Subcutaneous abdominal adipose tissue (tissue), 5 donors: ENCODE results near the gene NFXL1.

Source experiments
- H3K27ac ChIP-seq: one replicate; pipeline ENCODE4 v1.7.0; 2013; ENCODE audit warnings: low read depth, mild to moderate bottlenecking, inconsistent platforms, low read length, moderate library complexity
- H3K27me3 ChIP-seq, 5 donors: one replicate each; pipeline ENCODE4 v1.7.0; 2013; ENCODE audit warnings: low read length in 5 of 5, inconsistent platforms in 1 of 5; ENCODE audit not compliant: control insufficient read depth in 5 of 5, insufficient read depth in 4 of 5
- H3K36me3 ChIP-seq, 5 donors: one replicate each; pipeline ENCODE4 v1.7.0; 2013; ENCODE audit warnings: low read length in 5 of 5; ENCODE audit not compliant: control insufficient read depth in 5 of 5, insufficient read depth in 5 of 5
- H3K4me1 ChIP-seq, 5 donors: one replicate each; pipeline ENCODE4 v1.7.0; 2013; ENCODE audit warnings: low read length in 5 of 5, mild to moderate bottlenecking in 3 of 5, moderate library complexity in 1 of 5; ENCODE audit not compliant: control insufficient read depth in 5 of 5, insufficient read depth in 5 of 5
- H3K4me3 ChIP-seq, 5 donors: one replicate each; pipeline ENCODE4 v1.7.0; 2013; ENCODE audit warnings: low read length in 5 of 5, low read depth in 1 of 5
- H3K9ac ChIP-seq, 5 donors: one replicate each; pipeline ENCODE4 v1.7.0; 2013; ENCODE audit warnings: low read length in 5 of 5, mild to moderate bottlenecking in 4 of 5, moderate library complexity in 3 of 5
- H3K9me3 ChIP-seq, 5 donors: one replicate each; pipeline ENCODE4 v1.7.0; 2013; ENCODE audit warnings: low read length in 5 of 5; ENCODE audit not compliant: control insufficient read depth in 5 of 5
- donor health status: healthy.
- donor health status: healthy.
- donor health status: healthy.
- donor health status: healthy.
- donor health status: healthy.

Gene NFXL1

DNA sequence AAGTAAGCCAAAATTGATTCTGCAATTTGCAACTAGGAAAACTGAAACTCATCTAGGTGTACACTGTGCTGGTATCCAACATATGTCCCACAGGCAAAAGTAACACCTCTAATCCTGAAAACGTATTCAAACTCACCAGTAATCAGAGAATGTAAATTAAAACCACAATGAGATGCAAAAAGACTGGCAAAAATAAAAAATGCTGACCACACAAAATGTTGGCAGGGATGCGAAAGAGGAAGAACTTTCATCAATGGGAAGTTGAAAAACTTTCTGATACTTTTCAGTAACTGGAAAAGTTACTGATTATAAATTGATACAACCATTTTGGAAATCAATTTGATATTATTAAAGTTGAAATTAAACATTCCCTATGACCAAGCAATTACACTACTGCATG lies 56.4 kb downstream of the NFXL1 start:
- no peaks in the 10 kb centered on the region for H3K4me1 ChIP-seq
- H3K9me3 ChIP-seq: no peaks in the 10 kb centered on the region
- peaks cover 0 to 23% (median 5%) of the 10 kb centered on the region in 5 donors for H3K36me3 ChIP-seq
- no peak overlapping the region for H3K27ac ChIP-seq
- H3K9ac ChIP-seq: no peak overlapping the region
- no peaks in the 10 kb centered on the region for H3K27me3 ChIP-seq
- no peak overlapping the region for H3K4me3 ChIP-seq

DNA sequence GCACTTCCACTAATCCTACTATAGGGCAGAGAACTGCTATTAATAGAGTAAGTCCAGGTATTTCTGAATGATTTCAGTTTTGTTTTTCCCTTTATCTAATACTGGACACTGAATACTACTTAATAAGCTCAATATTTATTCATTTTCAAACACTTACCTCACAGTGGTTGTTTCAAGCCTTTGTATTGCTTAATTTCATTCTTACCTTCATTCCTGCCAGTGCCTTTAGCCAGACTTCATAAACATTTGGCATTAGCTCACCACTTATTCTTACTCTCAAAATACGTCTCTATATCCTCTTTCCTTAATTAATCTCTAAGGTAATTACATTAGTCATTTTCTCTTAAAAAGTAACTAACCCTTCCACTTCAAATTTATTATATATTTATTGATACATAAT lies 57.7 kb downstream of the NFXL1 start:
- Histone ChIP-seq H3K27ac (no peak overlapping the region), H3K27me3 (no peaks in the 10 kb centered on the region), H3K4me3 (no peak overlapping the region), H3K36me3 (peaks cover 0 to 19% (median 2%) of the 10 kb centered on the region in 5 donors), H3K9ac (no peak overlapping the region), H3K9me3 (no peaks in the 10 kb centered on the region), H3K4me1 (no peaks in the 10 kb centered on the region)

DNA sequence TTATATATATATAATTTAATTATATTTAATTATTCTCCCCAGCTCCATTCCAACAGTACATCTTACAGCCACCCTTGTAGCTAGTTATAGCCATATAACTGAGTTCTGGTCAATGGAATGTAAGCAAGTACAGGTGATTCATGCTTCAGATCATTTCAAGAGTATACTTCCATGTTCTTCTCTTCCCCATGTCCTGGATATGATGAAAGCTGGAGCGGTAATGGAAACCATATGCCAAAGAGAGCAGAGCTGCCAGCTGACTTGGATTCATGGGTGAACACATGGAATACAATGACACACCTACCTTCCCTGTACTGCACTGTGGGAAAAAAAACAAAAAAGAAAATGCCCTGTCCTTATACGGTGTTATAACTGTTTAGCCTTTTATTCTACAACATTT lies 59.0 kb downstream of the NFXL1 start:
- no peak overlapping the region for H3K9ac ChIP-seq

DNA sequence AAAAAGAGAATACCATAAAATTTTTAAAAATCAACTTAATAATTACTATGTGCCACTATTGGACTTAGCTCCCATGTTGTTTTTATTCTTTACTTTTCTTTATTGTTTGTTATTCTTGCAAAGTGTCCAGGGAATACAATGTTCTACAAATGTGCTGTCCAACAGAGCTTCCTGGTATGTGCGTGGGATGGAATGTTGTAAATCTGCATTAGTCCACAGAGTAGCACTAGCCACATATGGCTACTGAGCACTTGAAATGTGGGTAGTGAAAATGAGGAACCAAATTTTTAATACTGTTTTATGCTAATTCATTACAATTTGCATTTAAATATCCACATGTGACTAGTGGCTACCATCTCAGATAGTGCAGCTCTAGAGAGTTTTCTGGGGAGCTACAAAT lies 62.2 kb downstream of the NFXL1 start:
- no peaks in the 10 kb centered on the region for H3K9me3 ChIP-seq
- no peaks in the 10 kb centered on the region for H3K4me1 ChIP-seq
- peaks cover 0 to 38% (median 7%) of the 10 kb centered on the region in 5 donors for H3K36me3 ChIP-seq
- H3K27ac ChIP-seq: no peak overlapping the region
- no peaks in the 10 kb centered on the region for H3K27me3 ChIP-seq
- no peak overlapping the region for H3K9ac ChIP-seq
- H3K4me3 ChIP-seq: no peak overlapping the region

More for the DNA sequence above, 59.0 kb downstream of the NFXL1 start:
- Histone ChIP-seq H3K4me1 (no peaks in the 10 kb centered on the region), H3K9me3 (no peaks in the 10 kb centered on the region), H3K4me3 (no peak overlapping the region), H3K27ac (no peak overlapping the region), H3K27me3 (no peaks in the 10 kb centered on the region), H3K36me3 (peaks cover 0 to 24% (median 7%) of the 10 kb centered on the region in 5 donors)

DNA sequence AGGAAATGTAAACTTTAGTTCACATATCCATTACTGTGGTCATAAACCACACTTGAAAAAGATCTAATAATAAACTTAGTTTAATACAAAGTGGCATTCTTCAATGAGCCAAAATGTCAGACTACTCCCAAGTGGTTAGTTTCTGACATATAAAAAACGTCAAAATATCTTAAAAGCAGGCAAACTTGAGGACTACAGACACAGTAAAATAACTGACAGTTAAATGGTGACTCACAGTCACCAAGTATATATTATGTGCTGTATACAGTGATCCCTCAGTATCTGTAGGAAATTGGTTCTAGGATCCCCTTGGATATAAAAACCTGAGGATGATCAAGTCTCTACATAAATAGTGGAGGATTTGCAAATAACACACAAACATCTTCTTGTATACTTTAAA lies 64.9 kb downstream of the NFXL1 start:
- H3K4me1 ChIP-seq: no peaks in the 10 kb centered on the region
- H3K27me3 ChIP-seq: no peaks in the 10 kb centered on the region
- peaks cover 0 to 31% (median 7%) of the 10 kb centered on the region in 5 donors for H3K36me3 ChIP-seq
- H3K27ac ChIP-seq: no peak overlapping the region
- no peak overlapping the region for H3K4me3 ChIP-seq
- H3K9ac ChIP-seq: no peak overlapping the region
- H3K9me3 ChIP-seq: no peaks in the 10 kb centered on the region

DNA sequence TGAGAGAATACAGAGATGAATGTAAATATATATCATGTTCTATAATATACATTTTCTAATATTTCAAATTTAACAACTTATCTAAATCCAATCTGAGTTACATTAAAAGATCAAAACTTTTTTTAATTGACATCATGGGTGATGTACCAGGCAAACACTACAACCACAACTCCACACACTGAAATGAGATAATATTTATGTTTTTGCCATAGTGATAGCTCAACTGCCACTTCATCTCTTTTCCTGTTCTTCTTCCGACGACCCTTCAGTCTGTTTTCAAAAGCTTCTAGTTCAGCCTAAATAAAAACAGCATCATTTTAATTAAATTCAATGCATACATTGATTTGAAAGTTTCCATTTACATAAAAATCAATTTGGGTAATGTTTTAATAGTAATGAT lies 66.3 kb downstream of the NFXL1 start:
- Histone ChIP-seq H3K4me1 (no peaks in the 10 kb centered on the region), H3K4me3 (no peak overlapping the region), H3K27ac (no peak overlapping the region), H3K27me3 (no peaks in the 10 kb centered on the region), H3K36me3 (peaks cover 0 to 28% (median 11%) of the 10 kb centered on the region in 5 donors), H3K9ac (no peak overlapping the region), H3K9me3 (no peaks in the 10 kb centered on the region)

DNA sequence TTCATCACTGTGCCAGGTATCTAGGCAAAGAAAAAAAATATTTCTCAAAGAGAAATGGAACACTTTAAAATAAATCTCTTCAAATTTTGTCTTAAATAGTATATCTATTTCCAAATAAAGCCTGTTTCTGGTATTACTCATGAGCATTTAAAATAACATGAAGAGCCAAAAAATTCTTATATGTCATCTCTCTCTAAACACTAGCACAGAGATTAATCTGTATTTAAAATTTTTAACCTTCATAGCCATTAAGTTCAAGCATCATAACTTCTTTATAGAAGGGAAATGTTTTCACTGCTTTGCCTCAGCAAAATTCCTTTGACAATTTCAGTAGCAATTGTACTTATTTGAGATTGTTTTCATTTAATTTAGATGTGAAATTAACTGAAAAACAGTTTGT lies 71.4 kb downstream of the NFXL1 start:
- peaks cover 0 to 5% (median 1%) of the 10 kb centered on the region in 5 donors for H3K4me1 ChIP-seq
- no peaks in the 10 kb centered on the region for H3K9me3 ChIP-seq
- H3K27ac ChIP-seq: no peak overlapping the region
- no peak overlapping the region for H3K9ac ChIP-seq
- H3K4me3 ChIP-seq: no peak overlapping the region
- peaks cover 0 to 13% (median 7%) of the 10 kb centered on the region in 5 donors for H3K36me3 ChIP-seq
- no peaks in the 10 kb centered on the region for H3K27me3 ChIP-seq

DNA sequence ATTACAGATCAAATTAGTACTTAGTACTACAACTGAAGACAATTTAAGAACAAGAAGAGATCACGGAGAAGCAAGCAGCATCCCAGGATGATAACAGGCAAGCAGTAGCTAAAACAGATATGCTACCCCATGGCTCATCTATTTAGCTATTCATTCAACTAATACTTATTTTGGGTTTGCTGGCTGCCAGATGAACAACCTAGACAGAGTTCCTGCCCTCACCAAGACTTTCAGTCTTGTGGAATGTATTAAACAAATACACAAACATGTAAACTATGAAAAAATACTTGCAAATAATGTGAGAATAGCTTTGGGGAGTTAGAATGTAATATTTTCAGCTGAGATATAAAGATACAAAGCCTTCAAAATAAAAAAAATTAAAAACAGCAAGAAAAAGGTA lies 74.1 kb downstream of the NFXL1 start:
- H3K4me3 ChIP-seq: no peak overlapping the region

DNA sequence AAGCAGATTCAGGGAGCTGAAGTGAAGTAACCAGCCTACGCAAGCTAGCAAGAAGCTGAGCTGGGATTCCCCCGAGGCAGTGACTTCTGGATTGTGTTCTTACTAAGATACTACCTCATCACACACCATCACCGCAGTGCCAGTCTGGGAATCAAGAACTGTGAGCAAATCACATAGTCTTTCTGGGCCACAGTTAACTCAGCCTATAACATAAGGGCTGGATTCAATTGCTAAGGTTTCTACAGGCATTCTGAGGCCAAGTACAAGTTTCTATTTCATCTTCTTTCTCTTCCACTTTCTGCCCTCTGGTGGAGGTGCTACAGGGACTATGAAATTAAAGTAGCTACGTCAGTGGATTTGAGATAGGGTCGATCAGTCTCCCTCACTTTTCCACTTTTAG lies 75.1 kb downstream of the NFXL1 start:
- no peak overlapping the region for H3K4me3 ChIP-seq
- peaks cover 0 to 8% (median 4%) of the 10 kb centered on the region in 5 donors for H3K36me3 ChIP-seq
- peaks cover 0 to 8% (median 5%) of the 10 kb centered on the region in 5 donors for H3K27me3 ChIP-seq
- H3K9me3 ChIP-seq: no peaks in the 10 kb centered on the region
- H3K4me1 ChIP-seq: peaks cover 4 to 29% (median 25%) of the 10 kb centered on the region in 5 donors
- H3K9ac ChIP-seq: no peak overlapping the region
- no peak overlapping the region for H3K27ac ChIP-seq

More for the DNA sequence above, 74.1 kb downstream of the NFXL1 start:
- Histone ChIP-seq H3K27me3 (peaks cover 0 to 6% (median under 1%) of the 10 kb centered on the region in 5 donors), H3K27ac (no peak overlapping the region), H3K9ac (no peak overlapping the region), H3K9me3 (no peaks in the 10 kb centered on the region), H3K4me1 (peaks cover 4 to 29% (median 25%) of the 10 kb centered on the region in 5 donors), H3K36me3 (peaks cover 0 to 8% (median 6%) of the 10 kb centered on the region in 5 donors)

DNA sequence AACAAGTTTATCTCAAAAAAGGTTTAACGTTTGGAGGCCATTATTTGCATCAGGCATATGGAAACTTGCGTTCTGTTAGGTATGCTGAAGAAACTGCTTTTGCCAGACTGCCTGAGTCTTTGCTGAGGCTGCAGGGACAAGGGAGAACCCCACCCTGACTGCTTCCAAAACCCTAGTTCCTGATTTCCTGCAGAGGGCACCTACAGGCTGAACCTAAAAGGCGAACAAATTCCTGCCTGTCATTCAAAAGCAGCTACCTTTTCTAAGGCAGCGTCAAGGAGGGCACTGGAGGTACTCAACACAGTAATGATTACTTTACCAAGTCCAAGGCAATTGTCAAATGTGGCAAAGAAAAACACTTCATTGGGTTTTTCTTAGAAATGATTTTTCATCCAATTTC lies 75.9 kb downstream of the NFXL1 start:
- H3K27me3 ChIP-seq: peaks cover 0 to 8% (median 5%) of the 10 kb centered on the region in 5 donors
- H3K4me3 ChIP-seq: no peak overlapping the region
- no peak overlapping the region for H3K9ac ChIP-seq
- no peak overlapping the region for H3K27ac ChIP-seq
- peaks cover 0 to 4% (median 0%) of the 10 kb centered on the region in 5 donors for H3K36me3 ChIP-seq
- H3K9me3 ChIP-seq: no peaks in the 10 kb centered on the region
- H3K4me1 ChIP-seq: peaks cover 4 to 29% (median 25%) of the 10 kb centered on the region in 5 donors
